ENCODE results near the gene TPGS2.

- no peak for TF ChIP-seq EP300 (IDR thresholded peaks at IDR 0.05; ENCODE audit: low read depth in 2 of 2, low read length in 2 of 2)
- TF ChIP-seq EP300 (CRISPR knock-in tag; IDR thresholded peaks at IDR 0.05; ENCODE audit: borderline replicate concordance), result no peak
- no peak for TF ChIP-seq HOXA7 (CRISPR knock-in tag; IDR thresholded peaks at IDR 0.05)
- TF ChIP-seq CTCF (CRISPR knock-in tag; IDR thresholded peaks at IDR 0.05), result no peak
These were observed 19.8 kb upstream of the TPGS2 start for GRCh38 chr18:36848609-36849008.
